Calu3 (cell line): ENCODE data around the gene PTPRG. TPM values are rescaled to one million over a fixed set of nuclear protein-coding genes. Genes with fewer than 3 reads are reported as not detected.

Source experiments
- BruUV-seq: library from RNA; stranded (reverse); fragments of 400-500 nt; replicated peaks from 2 replicates; lab custom pipeline; 2021; lab: Mats Ljungman, UMichigan
- CTCF ChIA-PET: fragments of 300-600 bp; sonication (Branson Sonifier 250); formaldehyde crosslinking; loops from one replicate; lab custom pipeline; 2022; ENCODE audit warnings: antibody characterized with exemption; lab: Charles Lee
- DNase-seq: peaks from one replicate; pipeline ENCODE4 v3.0.0; 2022
- H3K27ac Mint-ChIP-seq: one replicate; pipeline ENCODE4 v1.8.0; 2022; ENCODE audit warnings: mixed read lengths; ENCODE audit not compliant: unreplicated experiment
- H3K27me3 Mint-ChIP-seq: one replicate; pipeline ENCODE4 v1.8.0; 2022; ENCODE audit warnings: mixed read lengths; ENCODE audit not compliant: unreplicated experiment
- H3K36me3 Mint-ChIP-seq: one replicate; pipeline ENCODE4 v1.8.0; 2022; ENCODE audit warnings: mild to moderate bottlenecking, moderate library complexity, mixed read lengths; ENCODE audit not compliant: insufficient read depth, unreplicated experiment
- H3K4me1 Mint-ChIP-seq: one replicate; pipeline ENCODE4 v1.8.0; 2022; ENCODE audit warnings: mild to moderate bottlenecking, low read depth, mixed read lengths; ENCODE audit not compliant: unreplicated experiment
- H3K4me3 Mint-ChIP-seq: one replicate; pipeline ENCODE4 v1.8.0; 2022; ENCODE audit warnings: mild to moderate bottlenecking, low read depth, moderate library complexity, mixed read lengths; ENCODE audit not compliant: unreplicated experiment
- H3K9me3 Mint-ChIP-seq: one replicate; pipeline ENCODE4 v1.8.0; 2022; ENCODE audit warnings: low read depth, mixed read lengths; ENCODE audit not compliant: unreplicated experiment
- CTCF ChIP-seq: fragments of 200-600 bp; IDR thresholded peaks from one replicate; pipeline ENCODE4 v1.8.0; 2022; ENCODE audit warnings: antibody characterized with exemption; ENCODE audit not compliant: unreplicated experiment
- intact Hi-C: fragments of 100-400 bp; cut with micrococcal nuclease; formaldehyde crosslinking; loops from one replicate; pipeline ENCODE4 v1.10.0; 2022; ENCODE audit not compliant: unreplicated experiment
- total RNA-seq: library from RNA; stranded (reverse); gene quantifications from 2 replicates; pipeline ENCODE4 v1.2.3, GENCODE V29; 2022

PTPRG gene
- total RNA-seq, 1 experiment from 2014 or later: 0.35 TPM

GRCh38 chr3:61804782-61805181 lies 243.4 kb downstream of the PTPRG start:
- CTCF ChIA-PET: no interaction called here
- no TSS peak for BruUV-seq
- no peak for DNase-seq
- H3K27ac Mint-ChIP-seq: no peak overlapping the region
- no peak overlapping the region for H3K4me3 Mint-ChIP-seq
- no peaks in the 10 kb centered on the region for H3K4me1 Mint-ChIP-seq
- peaks cover 4% of the 10 kb centered on the region for H3K9me3 Mint-ChIP-seq
- no peaks in the 10 kb centered on the region for H3K27me3 Mint-ChIP-seq
- H3K36me3 Mint-ChIP-seq: no peaks in the 10 kb centered on the region
- TF ChIP-seq CTCF: no peak
- intact Hi-C loops: no loop called here

GRCh38 chr3:61805510-61806080 lies 244.2 kb downstream of the PTPRG start:
- BruUV-seq: no TSS peak
- Mint-ChIP-seq H3K36me3 (no peaks in the 10 kb centered on the region), H3K27me3 (no peaks in the 10 kb centered on the region), H3K4me3 (no peak overlapping the region), H3K4me1 (no peaks in the 10 kb centered on the region), H3K27ac (no peak overlapping the region), H3K9me3 (peaks cover 8% of the 10 kb centered on the region)
- no peak for TF ChIP-seq CTCF
- intact Hi-C loops: no loop called here
- CTCF ChIA-PET: no interaction called here
- DNase-seq: no peak

- no peak for TF ChIP-seq CTCF
- intact Hi-C loops: no loop called here
- H3K4me1 Mint-ChIP-seq: no peaks in the 10 kb centered on the region
- H3K36me3 Mint-ChIP-seq: no peaks in the 10 kb centered on the region
- BruUV-seq: no TSS peak
- DNase-seq: no peak
- CTCF ChIA-PET: no interaction called here
- no peaks in the 10 kb centered on the region for H3K27me3 Mint-ChIP-seq
- H3K9me3 Mint-ChIP-seq: peaks cover 8% of the 10 kb centered on the region
- H3K27ac Mint-ChIP-seq: no peak overlapping the region
- H3K4me3 Mint-ChIP-seq: no peak overlapping the region
Observed at GRCh38 chr3:61806810-61807209, 245.4 kb downstream of the PTPRG start.

- BruUV-seq: no TSS peak
- Mint-ChIP-seq H3K27ac (no peak overlapping the region), H3K9me3 (peaks cover 8% of the 10 kb centered on the region), H3K4me1 (no peaks in the 10 kb centered on the region), H3K4me3 (no peak overlapping the region), H3K36me3 (no peaks in the 10 kb centered on the region), H3K27me3 (no peaks in the 10 kb centered on the region)
- no peak for TF ChIP-seq CTCF
- CTCF ChIA-PET: no interaction called here
- intact Hi-C loops: no loop called here
- DNase-seq: no peak
Observed at GRCh38 chr3:61807865-61808276, 246.5 kb downstream of the PTPRG start.
